Ishikawa (cell line): ENCODE data around the gene ARHGAP19.

Experiments
- FOXM1 ChIP-seq: IDR thresholded peaks from 2 replicates; pipeline ENCODE4 v1.6.1; 2012; ENCODE audit warnings: low read depth, borderline replicate concordance
- MAX ChIP-seq: IDR thresholded peaks from 2 replicates; pipeline ENCODE4 v1.6.1; 2012
- NFIC ChIP-seq: IDR thresholded peaks from 2 replicates; pipeline ENCODE4 v1.6.1; 2012
- RAD21 ChIP-seq: IDR thresholded peaks from 2 replicates; pipeline ENCODE4 v1.6.1; 2012; ENCODE audit warnings: low read depth
- TEAD4 ChIP-seq: IDR thresholded peaks from 2 replicates; pipeline ENCODE4 v1.6.1; 2012
- TF ChIP-seq, protein P1 (sequence below): IDR thresholded peaks from 2 replicates; pipeline ENCODE4 v1.6.1; 2012

- TF ChIP-seq RAD21 (no peak), FOXM1 (no peak), NFIC (no peak), TEAD4 (no peak), MAX (no peak)
- TF ChIP-seq, protein P1, sequence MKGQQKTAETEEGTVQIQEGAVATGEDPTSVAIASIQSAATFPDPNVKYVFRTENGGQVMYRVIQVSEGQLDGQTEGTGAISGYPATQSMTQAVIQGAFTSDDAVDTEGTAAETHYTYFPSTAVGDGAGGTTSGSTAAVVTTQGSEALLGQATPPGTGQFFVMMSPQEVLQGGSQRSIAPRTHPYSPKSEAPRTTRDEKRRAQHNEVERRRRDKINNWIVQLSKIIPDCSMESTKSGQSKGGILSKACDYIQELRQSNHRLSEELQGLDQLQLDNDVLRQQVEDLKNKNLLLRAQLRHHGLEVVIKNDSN = no peak
Measured at GRCh38 chr10:97204826-97205679, 87.4 kb downstream of the ARHGAP19 start.
